Measurements from ENCODE around the gene ARMCX6.
"Not testable (repeated sequence)": the region's sequence is repeated elsewhere in the genome, so short reads cannot be mapped to it uniquely, and the experiment has no call there.

The ARMCX6 gene
- 8.9 to 14.5 reads per million in 2 donors for total RNA-seq

DNA sequence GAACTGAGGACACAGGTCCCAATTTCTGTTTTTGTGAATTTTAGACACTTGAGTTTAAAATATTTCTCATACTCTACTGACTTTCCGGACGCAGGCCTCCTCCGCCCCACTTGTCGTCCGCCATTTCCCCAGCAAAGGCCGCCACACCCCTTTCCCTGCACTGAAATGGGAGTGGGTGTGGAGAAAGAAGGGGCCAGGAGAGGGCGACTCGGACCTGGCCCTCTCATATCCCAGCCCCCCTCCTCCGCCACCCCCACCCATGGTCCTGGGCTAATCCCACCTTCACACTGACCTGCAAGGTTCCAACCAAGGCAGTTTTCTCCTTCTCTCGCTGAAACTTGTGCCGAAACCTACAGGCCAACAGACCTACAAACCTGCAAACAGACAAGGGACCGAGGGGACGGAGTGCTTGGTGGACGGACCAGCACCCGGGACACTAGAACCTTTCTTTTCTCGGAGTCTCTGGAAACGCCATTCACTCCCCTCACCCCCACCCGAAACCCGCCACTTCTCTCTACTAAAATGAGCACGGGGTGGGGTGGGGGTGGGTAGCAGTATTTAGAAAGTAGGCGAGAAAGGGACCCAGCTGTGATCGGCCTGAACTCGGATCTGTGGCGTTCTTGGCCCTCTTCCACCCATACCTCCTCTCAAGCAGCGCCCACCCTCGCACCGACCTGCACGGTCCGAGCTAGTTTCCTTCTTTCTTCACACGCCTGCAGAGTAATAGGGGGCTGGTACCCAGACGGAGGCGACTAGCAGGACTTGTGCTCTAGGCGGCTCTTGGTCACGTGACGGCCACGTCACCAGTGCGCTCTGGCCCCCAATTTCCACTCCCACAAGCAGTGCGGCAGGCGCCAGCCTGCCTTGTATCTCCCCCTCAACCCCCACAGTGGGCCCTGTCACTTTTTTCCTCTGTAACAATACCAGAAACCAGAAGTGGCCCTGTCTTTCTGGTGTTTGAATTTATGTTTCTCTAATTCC lies at the start of gene ARMCX6:
Gene ARMCX6 (minus strand): TSS at position 790 of the 981 bp plus-strand sequence. CDS start 1,380 bp downstream, outside the sequence.
- DNase-seq = peak; percentile 60

DNA sequence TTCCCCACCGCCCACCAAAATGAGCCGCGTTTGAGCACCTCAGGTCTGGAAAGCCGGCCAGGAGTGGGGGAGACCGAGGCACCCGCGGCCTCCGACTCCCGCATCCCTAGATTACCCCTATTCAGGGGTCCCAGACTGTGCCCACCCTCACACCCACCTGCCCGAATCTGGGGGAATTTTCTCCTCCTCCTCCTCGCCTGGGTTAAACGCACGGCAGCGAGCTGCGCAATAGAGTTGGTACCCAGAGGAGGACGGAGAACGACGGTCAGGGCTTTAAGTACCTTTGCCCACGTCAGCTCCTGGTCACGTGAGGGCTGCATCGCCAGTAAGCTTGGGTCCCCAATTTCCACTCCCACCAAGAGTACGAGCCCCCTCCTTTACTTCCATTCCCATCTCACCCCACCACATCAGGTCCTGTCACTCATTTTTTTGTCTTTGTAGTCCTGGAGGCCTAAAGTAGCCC lies 41.8 kb upstream of the ARMCX6 start, which contains the start of gene ARMCX2:
Gene ARMCX2 (minus strand): TSS at position 250 of the 463 bp plus-strand sequence. CDS start 2,262 bp downstream, outside the sequence.
- DNase-seq = no peak

DNA sequence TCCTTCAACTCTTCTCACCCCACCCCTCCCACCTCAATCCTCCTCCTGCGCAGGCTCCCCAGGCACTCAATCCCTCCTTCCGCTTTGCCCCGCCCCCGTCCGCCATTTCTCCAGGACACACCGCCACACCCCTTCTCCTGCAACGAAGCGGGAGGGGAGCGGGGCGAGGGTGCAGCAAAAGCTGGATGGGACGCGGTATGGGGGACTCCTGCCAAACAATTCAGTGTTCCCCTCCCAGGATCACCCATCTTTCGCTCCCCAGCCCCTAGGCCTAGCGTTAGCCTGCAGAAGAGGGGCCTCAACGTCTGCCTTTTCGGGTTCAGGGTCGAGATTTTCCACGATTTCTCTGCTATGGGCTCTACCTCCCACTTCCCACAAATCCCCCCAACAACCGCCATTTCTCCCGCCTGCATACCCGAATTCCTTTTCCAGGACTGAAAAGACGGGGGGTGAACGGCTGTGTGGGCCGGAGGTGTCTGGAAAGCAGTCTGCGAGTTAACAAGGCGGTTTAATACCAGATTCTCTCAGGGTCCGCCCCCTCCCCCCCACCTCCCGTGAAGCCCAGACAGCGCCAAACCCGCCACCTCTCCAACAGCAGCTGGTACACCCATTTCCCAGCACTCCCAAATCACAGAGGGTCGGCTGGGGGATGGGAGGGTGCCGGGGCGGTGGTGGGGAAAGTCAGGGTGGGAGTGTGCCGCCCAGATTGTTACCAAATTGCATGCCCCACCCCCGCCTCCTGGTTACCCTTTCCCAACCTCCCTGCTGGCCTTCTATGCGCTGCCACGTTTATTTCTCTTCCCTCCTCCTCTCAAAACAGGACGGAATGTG lies 41.1 kb upstream of the ARMCX6 start:
- DNase-seq = peak; percentile 40

DNA sequence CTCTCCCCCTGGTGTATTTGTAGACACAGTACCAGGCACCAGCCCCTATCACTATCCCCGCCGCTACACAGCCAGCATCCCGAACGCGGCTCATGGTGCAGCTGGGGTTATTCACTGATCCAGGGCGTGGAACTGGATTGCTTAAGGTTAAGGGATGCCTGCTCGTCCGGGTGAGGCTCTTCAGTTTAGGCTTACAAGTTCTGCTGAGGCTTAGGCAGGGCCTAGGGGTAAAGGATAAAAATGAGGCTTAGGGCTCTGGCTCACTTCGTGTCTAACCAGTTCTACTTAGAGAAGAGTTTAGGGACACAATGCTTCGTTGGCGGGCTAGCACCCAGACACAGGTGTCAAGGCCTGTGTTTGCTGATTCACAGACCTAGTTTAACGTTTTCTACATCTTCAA lies 39.7 kb upstream of the ARMCX6 start:
- no peak for DNase-seq

DNA sequence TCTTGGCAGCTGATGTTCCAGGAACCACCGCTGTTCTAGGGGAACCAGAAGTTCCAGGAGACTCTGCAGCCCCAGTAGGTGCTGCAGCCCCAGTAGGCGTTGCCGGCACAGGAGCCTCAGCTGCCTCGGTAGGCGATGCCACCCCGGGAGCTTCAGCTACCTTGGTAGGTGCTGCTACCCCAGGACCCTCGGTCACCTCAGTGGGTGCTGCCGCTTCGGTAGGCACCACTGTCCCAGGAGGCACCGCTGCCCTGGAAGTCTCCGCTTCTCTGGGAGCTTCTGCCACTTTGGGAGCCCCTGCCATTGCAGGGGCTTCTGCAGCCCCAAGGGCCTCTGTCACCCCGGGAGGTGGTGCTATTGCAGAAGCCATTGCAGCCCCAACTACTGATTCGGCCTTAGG lies 39.0 kb upstream of the ARMCX6 start:
- DNase-seq = no peak

DNA sequence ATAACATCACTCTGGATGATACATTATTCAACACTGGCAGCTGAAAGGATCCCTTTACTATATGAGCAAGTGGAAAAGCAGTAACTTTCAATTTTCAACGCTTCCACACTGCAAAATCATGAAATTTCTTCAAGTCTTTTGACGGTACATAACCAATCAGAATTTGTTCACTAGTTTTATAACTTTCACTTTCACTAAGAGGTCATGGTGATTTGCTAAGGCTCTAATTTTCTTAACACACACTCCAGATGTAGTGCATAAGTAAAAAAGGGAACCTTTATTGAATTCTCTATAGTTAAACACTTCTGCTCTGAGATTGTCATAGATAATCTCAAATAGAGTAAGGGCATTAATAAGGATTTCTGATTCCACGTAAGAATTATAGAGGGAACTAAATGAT lies 37.7 kb upstream of the ARMCX6 start:
- no peak for DNase-seq

DNA sequence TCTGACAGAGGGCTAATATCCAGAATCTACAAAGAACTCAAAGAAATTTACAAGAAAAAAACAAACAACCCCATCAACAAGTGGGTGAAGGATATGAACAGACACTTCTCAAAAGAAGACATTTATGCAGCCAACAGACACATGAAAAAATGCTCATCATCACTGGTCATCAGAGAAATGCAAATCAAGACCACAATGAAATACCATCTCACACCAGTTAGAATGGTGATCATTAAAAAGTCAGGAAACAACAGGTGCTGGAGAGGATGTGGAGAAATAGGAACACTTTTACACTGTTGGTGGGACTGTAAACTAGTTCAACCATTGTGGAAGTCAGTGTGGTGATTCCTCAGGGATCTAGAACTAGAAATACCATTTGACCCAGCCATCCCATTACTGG lies 29.9 kb upstream of the ARMCX6 start:
- DNase-seq = not testable (repeated sequence)

DNA sequence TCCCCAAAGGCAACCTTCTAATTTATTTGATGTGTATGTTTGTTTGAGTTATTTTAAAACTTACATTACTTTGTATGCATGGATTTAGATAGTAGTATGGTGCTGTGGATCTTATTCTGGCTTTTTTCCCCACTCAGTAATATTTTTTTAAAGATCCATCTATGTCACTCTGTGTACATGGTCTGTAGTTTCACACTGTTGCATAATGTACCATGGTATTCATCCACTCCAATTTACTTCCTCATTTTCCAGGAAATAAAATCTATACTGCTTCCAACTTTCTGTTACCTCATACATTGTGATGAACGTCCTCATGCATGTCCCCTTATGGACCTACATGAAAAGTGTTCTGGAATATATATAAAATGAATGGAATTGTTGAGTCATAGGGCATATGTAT lies 24.3 kb upstream of the ARMCX6 start:
- no peak for DNase-seq

DNA sequence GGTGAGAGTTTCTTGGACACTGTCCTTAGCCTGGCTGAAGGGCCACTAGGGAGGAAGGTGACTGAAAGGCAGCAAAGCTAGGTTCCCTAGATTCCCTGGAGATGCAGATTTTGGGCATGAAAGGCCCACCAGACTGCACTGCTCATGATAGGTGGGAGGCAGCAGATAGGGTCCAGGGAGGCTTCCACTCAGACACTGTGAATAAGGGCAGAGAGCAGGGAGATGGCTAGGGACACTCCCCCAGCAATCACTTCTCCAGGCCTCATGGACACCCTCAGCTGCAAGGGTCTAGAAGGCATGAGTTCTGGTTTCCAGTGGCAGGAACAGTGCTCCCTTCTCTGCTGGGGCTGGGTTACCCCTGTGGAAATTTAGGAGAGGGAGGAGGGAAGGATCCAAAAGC lies 21.8 kb upstream of the ARMCX6 start:
- no peak for DNase-seq

DNA sequence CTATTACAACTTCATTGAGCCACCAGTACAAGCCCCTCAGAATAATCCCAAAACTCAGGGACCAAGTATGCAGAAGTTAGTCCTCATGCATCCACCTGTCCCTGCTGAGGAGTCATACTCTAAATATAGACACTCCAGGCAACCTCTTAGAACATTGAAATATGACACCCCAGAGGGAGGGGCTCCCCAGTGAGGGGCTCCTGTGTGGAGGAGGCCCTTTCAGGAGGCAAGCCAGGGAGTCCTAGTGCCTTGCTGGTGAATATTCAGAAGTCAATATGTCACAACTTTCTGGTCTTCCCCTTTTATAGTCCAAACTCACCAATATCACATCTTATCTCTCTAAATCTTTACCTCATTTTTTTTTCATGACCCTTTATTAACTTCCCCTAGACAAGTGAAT lies 1.6 kb upstream of the ARMCX6 start:
- no peak for DNase-seq

DNA sequence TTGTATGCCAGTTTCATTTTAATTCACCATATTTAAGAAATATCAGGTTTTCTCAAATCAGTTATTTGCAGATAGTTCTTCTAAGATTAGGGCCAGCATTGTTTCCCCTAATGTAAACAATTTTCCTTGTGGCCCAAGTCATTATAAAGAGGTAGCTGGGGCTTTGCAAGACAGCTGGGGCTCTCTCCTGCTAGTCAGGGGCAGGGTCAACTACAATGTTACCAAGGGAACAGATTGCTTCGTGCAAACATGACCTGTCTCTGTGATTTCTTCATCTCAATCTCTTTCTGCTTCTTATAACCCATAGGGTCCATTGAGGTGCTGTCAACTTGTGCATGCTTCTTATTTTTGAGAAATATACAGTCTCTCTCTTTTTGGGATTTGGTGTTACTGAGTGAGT lies 12.1 kb downstream of the ARMCX6 start:
- DNase-seq = no peak

DNA sequence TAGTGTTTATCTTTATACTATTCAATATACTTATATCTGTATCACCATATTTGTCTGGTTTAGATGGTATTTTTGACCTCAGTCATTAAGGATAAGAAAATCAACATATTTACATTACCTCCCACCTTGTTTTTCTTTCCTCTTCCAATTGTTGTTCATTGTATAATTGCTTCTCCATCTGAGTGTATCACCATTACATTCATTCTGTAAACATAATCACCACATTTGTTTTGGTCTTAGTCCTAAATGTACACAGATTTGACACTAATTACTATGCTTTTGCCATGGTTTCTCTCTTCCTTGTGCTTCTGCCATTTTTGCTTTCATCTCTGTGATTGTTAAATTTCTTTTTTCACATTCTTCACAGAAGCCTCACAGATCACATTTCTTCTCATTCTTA lies 12.7 kb downstream of the ARMCX6 start:
- no peak for DNase-seq

DNA sequence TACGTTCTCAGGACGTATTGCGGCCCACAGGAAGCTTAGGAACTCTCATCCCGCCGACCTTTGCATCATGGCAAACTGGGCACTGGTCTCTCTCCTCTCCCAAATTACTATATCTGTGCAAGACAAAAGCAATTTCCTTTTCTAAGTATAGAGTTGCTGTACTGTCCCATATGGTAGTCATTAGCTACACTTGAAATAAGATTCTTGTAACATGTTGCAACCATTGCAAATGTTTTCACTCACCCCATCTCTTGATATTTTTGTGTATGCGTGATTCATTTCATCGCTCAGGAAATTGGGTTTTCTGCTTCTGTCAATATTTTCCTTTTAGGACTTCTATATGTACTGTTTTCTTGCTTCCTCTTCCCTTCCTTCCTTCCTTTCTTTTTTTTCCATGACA lies 15.7 kb downstream of the ARMCX6 start:
- no peak for DNase-seq

DNA sequence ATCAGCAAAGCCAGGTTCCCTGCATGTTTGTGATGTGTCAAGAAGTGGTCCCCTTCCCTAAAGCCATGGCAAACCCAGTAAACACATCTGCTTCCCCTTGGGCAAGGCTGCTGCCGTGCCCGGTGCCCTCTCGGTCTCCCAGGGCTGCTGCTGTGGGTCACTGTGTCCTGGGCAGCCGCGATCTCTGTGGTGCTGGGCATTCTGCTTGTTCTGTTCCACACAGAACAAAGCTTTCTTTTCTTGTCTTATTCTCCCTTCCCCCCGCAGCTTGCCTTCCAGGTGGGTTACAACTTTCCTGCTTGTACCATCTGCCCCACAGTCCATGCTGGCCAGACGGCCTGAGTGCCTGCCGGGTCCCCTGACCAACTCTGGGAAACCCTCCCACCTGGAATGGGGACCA lies 18.2 kb downstream of the ARMCX6 start:
- not testable (repeated sequence) for DNase-seq

DNA sequence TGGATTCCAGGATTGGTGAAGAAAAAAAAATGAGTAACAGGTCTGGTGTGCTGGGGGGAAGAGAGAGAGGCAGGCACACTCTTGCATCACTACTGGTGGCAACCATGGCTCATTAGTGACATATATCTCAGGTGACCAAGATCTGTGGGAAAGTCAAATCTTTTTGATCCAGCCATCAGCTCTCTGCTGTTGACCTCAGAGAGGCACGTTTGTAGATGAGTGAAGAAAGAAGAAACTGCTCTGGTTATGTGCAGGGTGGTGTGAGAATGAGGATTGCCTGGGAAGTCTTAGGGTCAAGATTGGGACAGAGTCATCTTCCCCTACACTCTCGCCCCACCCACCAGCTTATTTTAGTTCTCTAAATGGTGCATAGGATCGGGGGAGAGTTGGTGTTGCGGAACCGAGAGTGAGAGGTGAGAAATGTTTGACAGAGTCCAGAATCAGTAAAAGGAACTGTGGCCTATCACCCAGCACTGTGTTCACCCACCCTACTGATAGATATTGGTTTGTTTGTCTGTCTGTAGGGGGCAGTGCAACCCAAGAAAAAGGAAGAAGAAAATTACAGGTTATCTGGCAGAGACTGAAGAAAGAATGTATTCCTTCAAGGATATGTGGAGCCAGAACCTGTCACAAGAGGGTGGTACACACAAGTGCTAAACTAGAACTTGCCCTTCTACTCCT lies 21.9 kb downstream of the ARMCX6 start:
- DNase-seq = peak; percentile 13
